Stromal cell of bone marrow (primary cell): ENCODE measurements around the gene RASSF5.
A peak's percentile ranks its signal among the peaks of the same experiment; 100 is the strongest.

ENCODE experiments used
- DNase-seq: peaks from one replicate; pipeline ENCODE4 v3.0.0-alpha.2; 2012; ENCODE audit warnings: low read depth

Gene RASSF5

GRCh38 chr1:206497774-206498173, 9.6 kb upstream of the RASSF5 start:
- DNase-seq = no peak

- no peak for DNase-seq
These were observed 8.6 kb upstream of the RASSF5 start for GRCh38 chr1:206498685-206499084.

- DNase-seq = no peak
These were observed 7.3 kb upstream of the RASSF5 start for GRCh38 chr1:206500046-206500445.

- DNase-seq = no peak
These were observed 5.5 kb upstream of the RASSF5 start for GRCh38 chr1:206501881-206502280.

- DNase-seq = no peak
These were observed 4.9 kb upstream of the RASSF5 start for GRCh38 chr1:206502403-206502802.

GRCh38 chr1:206502812-206503211, 4.5 kb upstream of the RASSF5 start:
- DNase-seq = no peak

- DNase-seq = peak; percentile 99
These were observed 3.6 kb upstream of the RASSF5 start for GRCh38 chr1:206503591-206504362.

- DNase-seq = no peak
These were observed 3.0 kb upstream of the RASSF5 start for GRCh38 chr1:206504363-206504713.

GRCh38 chr1:206505702-206506355, 1.5 kb upstream of the RASSF5 start:
- no peak for DNase-seq

GRCh38 chr1:206506405-206507283, 687 bp upstream of the RASSF5 start:
- DNase-seq = no peak

GRCh38 chr1:206508130-206508889, 979 bp downstream of the RASSF5 start:
- DNase-seq = no peak

GRCh38 chr1:206508956-206509355, 1.6 kb downstream of the RASSF5 start:
- DNase-seq = no peak

- DNase-seq = no peak
These were observed 2.4 kb downstream of the RASSF5 start for GRCh38 chr1:206509612-206510257.

GRCh38 chr1:206510371-206510770, 3.0 kb downstream of the RASSF5 start:
- DNase-seq = no peak

- no peak for DNase-seq
These were observed 4.2 kb downstream of the RASSF5 start for GRCh38 chr1:206511362-206512057.

GRCh38 chr1:206512058-206512850, 4.9 kb downstream of the RASSF5 start:
- no peak for DNase-seq

GRCh38 chr1:206512851-206513180, 5.5 kb downstream of the RASSF5 start:
- DNase-seq = no peak

GRCh38 chr1:206513312-206514111, 6.2 kb downstream of the RASSF5 start:
- peak; percentile 90 for DNase-seq

- no peak for DNase-seq
These were observed 7.6 kb downstream of the RASSF5 start for GRCh38 chr1:206514813-206515387.
